Mesendoderm (in vitro differentiated cells): ENCODE results near the gene CRIP3.

ENCODE experiments used
- DNase-seq: peaks from one replicate; pipeline ENCODE4 v3.0.0; 2013
- H2AK5ac ChIP-seq: 2 replicates; pipeline ENCODE4 v1.6.1; 2013; ENCODE audit warnings: low read length, inconsistent platforms
- H2BK120ac ChIP-seq: 2 replicates; pipeline ENCODE4 v1.6.1; 2013; ENCODE audit warnings: low read depth, mild to moderate bottlenecking, low read length, moderate library complexity, mixed read lengths
- H2BK15ac ChIP-seq: replicated peaks from 2 replicates; pipeline ENCODE4 v1.6.1; 2013; ENCODE audit warnings: low read depth, mild to moderate bottlenecking, moderate library complexity
- H2BK5ac ChIP-seq: 2 replicates; pipeline ENCODE4 v1.6.1; 2013; ENCODE audit warnings: low read length, inconsistent platforms
- H3K18ac ChIP-seq: 2 replicates; pipeline ENCODE4 v1.6.1; 2013; ENCODE audit warnings: mild to moderate bottlenecking, low read length, mixed read lengths
- H3K23ac ChIP-seq: one replicate; pipeline ENCODE4 v1.6.1; 2013; ENCODE audit warnings: low read length
- H3K27ac ChIP-seq: 2 replicates; pipeline ENCODE4 v1.5.1; 2013; ENCODE audit warnings: low read depth, mild to moderate bottlenecking, inconsistent platforms, low read length, moderate library complexity
- H3K27me3 ChIP-seq: 2 replicates; pipeline ENCODE4 v1.6.1; 2013; ENCODE audit warnings: low read length, control low read depth, mild to moderate bottlenecking, inconsistent platforms; ENCODE audit not compliant: insufficient read depth, poor library complexity
- H3K36me3 ChIP-seq: 2 replicates; pipeline ENCODE4 v1.6.1; 2013; ENCODE audit warnings: low read length, inconsistent platforms; ENCODE audit not compliant: control insufficient read depth, insufficient read depth
- H3K4ac ChIP-seq: one replicate; pipeline ENCODE4 v1.6.1; 2013; ENCODE audit warnings: low read depth, mild to moderate bottlenecking, low read length, moderate library complexity
- H3K4me1 ChIP-seq: 2 replicates; pipeline ENCODE4 v1.6.1; 2013; ENCODE audit warnings: low read depth, low read length, inconsistent platforms; ENCODE audit not compliant: control insufficient read depth
- H3K4me2 ChIP-seq: 2 replicates; pipeline ENCODE4 v1.6.1; 2013; ENCODE audit warnings: low read length
- H3K4me3 ChIP-seq: 2 replicates; pipeline ENCODE4 v1.5.1; 2013; ENCODE audit warnings: mild to moderate bottlenecking, low read length
- H3K56ac ChIP-seq: one replicate; pipeline ENCODE4 v1.6.1; 2013; ENCODE audit warnings: low read length
- H3K79me1 ChIP-seq: 2 replicates; pipeline ENCODE4 v1.6.1; 2013; ENCODE audit warnings: low read length, inconsistent platforms
- H3K79me2 ChIP-seq: 2 replicates; pipeline ENCODE4 v1.6.1; 2013; ENCODE audit warnings: mild to moderate bottlenecking, low read length; ENCODE audit not compliant: control insufficient read depth, insufficient read depth
- H3K9ac ChIP-seq: 2 replicates; pipeline ENCODE4 v1.6.1; 2013; ENCODE audit warnings: low read length, inconsistent platforms
- H4K5ac ChIP-seq: one replicate; pipeline ENCODE4 v1.6.1; 2013; ENCODE audit warnings: low read length
- H4K8ac ChIP-seq: one replicate; pipeline ENCODE4 v1.6.1; 2013; ENCODE audit warnings: low read depth, mild to moderate bottlenecking, control low read depth, low read length, moderate library complexity
- WGBS: extraction: QIAGEN DNeasy Blood & Tissue Kit; methylation state at CpG from one replicate; pipeline ENCODE4 v1.1.7; 2013; ENCODE audit warnings: low lambda C conversion rate, missing lambda C conversion rate; ENCODE audit not compliant: insufficient coverage; ENCODE audit errors: extremely low coverage; 5-methylcytosine and 5-hydroxymethylcytosine counted together

CRIP3 gene

GRCh38 chr6:43291708-43292107, 16.9 kb downstream of the CRIP3 start:
- Histone ChIP-seq H3K56ac (no peak overlapping the region), H3K4ac (no peak overlapping the region), H2BK15ac (no peak overlapping the region), H3K79me1 (no peaks in the 10 kb centered on the region), H3K36me3 (no peaks in the 10 kb centered on the region), H4K5ac (no peak overlapping the region), H3K4me2 (no peak overlapping the region), H2AK5ac (no peak overlapping the region), H3K9ac (no peak overlapping the region), H3K18ac (no peak overlapping the region), H3K4me1 (no peaks in the 10 kb centered on the region), H3K23ac (no peak overlapping the region), H2BK120ac (no peak overlapping the region), H3K79me2 (no peaks in the 10 kb centered on the region), H3K4me3 (no peak overlapping the region), H3K27me3 (no peaks in the 10 kb centered on the region), H2BK5ac (no peak overlapping the region), H3K27ac (no peak overlapping the region), H4K8ac (no peak overlapping the region)
- no peak for DNase-seq
- WGBS, result no CpG with 5 or more reads among the region's 2 CpGs

GRCh38 chr6:43290905-43291355, 17.7 kb downstream of the CRIP3 start:
- Histone ChIP-seq H3K4me1 (no peaks in the 10 kb centered on the region), H2BK15ac (no peak overlapping the region), H2BK5ac (no peak overlapping the region), H3K27ac (no peak overlapping the region), H3K4ac (no peak overlapping the region), H4K8ac (no peak overlapping the region), H4K5ac (no peak overlapping the region), H3K79me1 (no peaks in the 10 kb centered on the region), H3K36me3 (no peaks in the 10 kb centered on the region), H3K18ac (no peak overlapping the region), H3K23ac (no peak overlapping the region), H3K27me3 (no peaks in the 10 kb centered on the region), H3K56ac (no peak overlapping the region), H3K9ac (no peak overlapping the region), H3K79me2 (no peaks in the 10 kb centered on the region), H2AK5ac (no peak overlapping the region), H3K4me2 (no peak overlapping the region), H2BK120ac (no peak overlapping the region), H3K4me3 (no peak overlapping the region)
- DNase-seq, result no peak
- WGBS, result no CpG with 5 or more reads among the region's 6 CpGs

- Histone ChIP-seq H3K4me3 (no peak overlapping the region), H3K27me3 (no peaks in the 10 kb centered on the region), H2AK5ac (no peak overlapping the region), H3K56ac (no peak overlapping the region), H3K27ac (no peak overlapping the region), H2BK120ac (no peak overlapping the region), H4K5ac (no peak overlapping the region), H2BK5ac (no peak overlapping the region), H3K36me3 (no peaks in the 10 kb centered on the region), H3K4me1 (no peaks in the 10 kb centered on the region), H3K79me1 (no peaks in the 10 kb centered on the region), H3K4me2 (no peak overlapping the region), H4K8ac (no peak overlapping the region), H3K4ac (no peak overlapping the region), H2BK15ac (no peak overlapping the region), H3K23ac (no peak overlapping the region), H3K18ac (no peak overlapping the region), H3K9ac (no peak overlapping the region), H3K79me2 (no peaks in the 10 kb centered on the region)
- WGBS, result no CpG with 5 or more reads among the region's 3 CpGs
- DNase-seq, result no peak
Observed at GRCh38 chr6:43290339-43290904, 18.2 kb downstream of the CRIP3 start.

GRCh38 chr6:43287717-43288679, 20.6 kb downstream of the CRIP3 start:
- H3K23ac ChIP-seq, result no peak overlapping the region
- no peak overlapping the region for H3K27ac ChIP-seq
- H3K9ac ChIP-seq, result no peak overlapping the region
- H3K79me2 ChIP-seq, result no peaks in the 10 kb centered on the region
- no peak overlapping the region for H3K4me3 ChIP-seq
- H3K56ac ChIP-seq, result no peak overlapping the region
- H3K4me2 ChIP-seq, result no peak overlapping the region
- H3K79me1 ChIP-seq, result no peaks in the 10 kb centered on the region
- peaks cover 2% of the 10 kb centered on the region for H3K27me3 ChIP-seq
- no peak overlapping the region for H4K5ac ChIP-seq
- H3K4ac ChIP-seq, result no peak overlapping the region
- no CpG with 5 or more reads among the region's 7 CpGs for WGBS
- no peak overlapping the region for H3K18ac ChIP-seq
- no peak for DNase-seq
- H2BK120ac ChIP-seq, result no peak overlapping the region
- H2AK5ac ChIP-seq, result no peak overlapping the region
- H3K36me3 ChIP-seq, result no peaks in the 10 kb centered on the region
- no peak overlapping the region for H2BK15ac ChIP-seq
- no peaks in the 10 kb centered on the region for H3K4me1 ChIP-seq
- H2BK5ac ChIP-seq, result no peak overlapping the region
- no peak overlapping the region for H4K8ac ChIP-seq

- Histone ChIP-seq H3K56ac (no peak overlapping the region), H3K9ac (no peak overlapping the region), H2BK15ac (no peak overlapping the region), H2BK120ac (no peak overlapping the region), H3K23ac (no peak overlapping the region), H3K4me3 (no peak overlapping the region), H3K79me1 (no peaks in the 10 kb centered on the region), H3K18ac (no peak overlapping the region), H3K27me3 (peaks cover 2% of the 10 kb centered on the region), H3K4me2 (no peak overlapping the region), H3K4ac (no peak overlapping the region), H2BK5ac (no peak overlapping the region), H2AK5ac (no peak overlapping the region), H4K8ac (no peak overlapping the region), H3K36me3 (no peaks in the 10 kb centered on the region), H4K5ac (no peak overlapping the region), H3K27ac (no peak overlapping the region), H3K4me1 (no peaks in the 10 kb centered on the region), H3K79me2 (no peaks in the 10 kb centered on the region)
- WGBS, result no CpG with 5 or more reads among the region's 10 CpGs
- DNase-seq, result peak; percentile 63
Observed at GRCh38 chr6:43286980-43287716, 21.5 kb downstream of the CRIP3 start.
